Glomerular visceral epithelial cell (primary cell): ENCODE data around the gene ZIC1.

ENCODE experiments used
- DNase-seq: peaks from one replicate; pipeline ENCODE4 v3.0.0-alpha.2; 2016; ENCODE audit errors: extremely low spot score

ZIC1 gene

GRCh38 chr3:147395899-147396711 is 13.1 kb upstream of the ZIC1 start:
- DNase-seq, result no peak

GRCh38 chr3:147396712-147397046 is 12.5 kb upstream of the ZIC1 start:
- DNase-seq, result no peak

- no peak for DNase-seq
These were observed 11.8 kb upstream of the ZIC1 start for GRCh38 chr3:147397155-147397874.

DNA sequence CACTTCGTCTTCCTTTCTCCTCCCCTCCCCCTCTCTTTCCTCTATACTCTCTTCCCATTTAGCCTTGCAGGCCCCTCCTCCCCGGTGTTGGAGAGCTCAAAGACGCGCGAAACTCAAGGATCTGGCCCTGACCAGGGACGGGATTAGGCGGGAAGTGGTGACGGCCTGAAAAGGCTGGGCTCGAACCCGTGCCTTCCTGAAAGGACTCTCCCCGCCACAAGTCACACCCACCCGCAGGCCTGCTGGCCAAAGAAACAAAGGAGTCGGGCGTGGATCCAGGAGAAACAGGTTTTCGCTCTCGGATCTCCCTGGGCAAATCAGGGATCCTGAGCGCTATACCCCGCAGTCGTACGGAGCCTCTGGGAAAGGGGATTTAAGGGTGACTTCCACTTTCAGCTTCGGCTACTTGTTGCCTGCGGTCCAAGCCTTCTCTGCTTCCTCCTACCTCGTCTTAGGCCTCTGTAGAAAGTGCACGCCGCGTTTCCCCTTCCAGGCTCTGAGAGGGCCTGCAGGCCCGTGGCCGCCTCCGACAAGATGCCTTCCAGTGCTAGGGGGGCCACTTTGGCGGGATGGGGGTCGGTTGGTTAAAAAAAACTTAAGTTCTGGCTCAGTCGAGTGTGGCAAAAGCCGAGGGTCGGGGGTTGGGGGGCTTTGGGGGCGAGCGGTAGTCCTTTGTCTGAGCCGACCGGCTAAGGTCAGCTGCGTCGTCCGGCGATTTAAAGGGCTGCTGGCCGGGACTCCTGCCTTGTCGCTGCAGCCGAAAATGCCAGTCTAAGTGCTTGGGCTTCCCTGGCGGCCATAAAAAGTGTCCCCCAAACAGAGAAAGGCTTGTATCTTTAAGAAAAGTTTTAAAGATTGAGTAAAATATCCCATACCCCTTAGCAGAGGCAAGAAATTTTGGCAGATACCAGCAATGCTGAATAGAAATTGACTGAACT is 11.0 kb upstream of the ZIC1 start:
- no peak for DNase-seq

DNA sequence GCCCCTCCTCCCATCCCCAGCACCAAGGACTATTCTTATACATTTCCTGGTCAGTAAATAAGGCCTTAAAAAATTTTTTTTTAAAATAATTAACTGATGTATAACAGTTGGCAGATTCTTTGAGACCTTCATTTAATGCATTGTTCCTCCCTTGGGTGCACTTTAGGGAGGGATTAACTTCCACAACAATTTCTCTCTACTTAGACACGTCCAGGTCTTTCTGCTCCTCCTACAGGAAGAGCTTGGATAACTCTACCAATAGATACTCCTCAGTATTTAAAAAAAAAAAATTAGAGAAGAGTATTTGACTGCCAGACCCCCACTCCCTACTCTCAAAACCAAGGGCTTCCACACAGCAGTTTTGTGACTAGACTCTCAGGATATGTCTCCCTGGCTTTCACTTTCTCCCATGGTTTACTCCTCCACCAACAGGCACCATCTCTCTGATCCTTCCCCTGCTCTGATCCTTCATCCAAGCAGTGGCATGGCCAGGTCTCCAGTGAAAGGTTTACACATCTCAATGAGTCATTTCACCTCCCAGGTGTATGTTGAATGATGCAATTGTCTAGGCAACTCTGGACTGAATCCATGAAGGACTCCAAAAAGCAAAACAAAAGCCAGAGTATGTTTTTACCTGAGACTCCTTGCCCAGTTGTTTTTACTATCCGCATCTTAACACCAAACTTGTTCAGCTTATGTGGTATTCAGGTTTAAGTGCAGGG is 10.2 kb upstream of the ZIC1 start:
- no peak for DNase-seq

DNA sequence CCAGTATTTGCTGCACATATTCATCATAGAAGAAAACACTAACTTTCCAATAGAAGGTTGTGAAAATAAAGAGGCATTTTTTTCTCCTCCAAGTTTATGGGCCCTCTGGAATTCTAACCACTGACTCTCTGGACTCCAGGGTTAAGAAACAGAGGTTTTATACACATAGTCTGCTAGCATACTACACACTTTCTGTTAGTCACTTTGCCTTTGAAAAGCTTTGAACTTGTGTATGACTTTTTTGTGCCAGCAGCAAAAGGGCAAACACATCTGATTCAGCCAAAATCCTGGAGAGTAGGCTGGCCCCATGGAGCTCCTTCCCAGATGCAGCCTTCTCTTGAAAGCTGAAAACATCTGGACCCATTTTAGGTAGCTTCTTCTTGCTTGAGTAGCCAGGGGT is 9.1 kb upstream of the ZIC1 start:
- no peak for DNase-seq

- DNase-seq, result no peak
These were observed 8.2 kb upstream of the ZIC1 start for GRCh38 chr3:147400999-147401398.

- DNase-seq, result no peak
These were observed 7.7 kb upstream of the ZIC1 start for GRCh38 chr3:147401421-147401820.

DNA sequence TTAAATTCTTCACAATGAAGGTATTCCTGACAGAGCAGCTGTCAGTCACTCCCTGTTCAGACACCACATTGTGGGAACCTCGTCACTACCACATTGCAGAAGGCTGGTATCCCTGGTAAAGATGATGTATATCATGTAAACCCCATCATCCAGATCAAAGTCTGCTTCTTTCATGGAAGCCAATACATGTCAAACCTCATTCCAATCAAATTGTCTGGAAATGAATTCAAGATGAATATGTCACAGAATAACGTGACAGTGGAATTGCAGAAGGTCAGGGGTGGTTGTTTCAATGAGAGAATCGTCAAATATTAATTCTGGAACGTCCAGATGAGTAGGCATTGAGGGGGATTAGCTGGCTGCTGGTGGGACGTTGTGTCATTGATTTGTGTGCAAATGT is 7.0 kb upstream of the ZIC1 start:
- no peak for DNase-seq

GRCh38 chr3:147403511-147403910 is 5.7 kb upstream of the ZIC1 start:
- DNase-seq, result no peak

DNA sequence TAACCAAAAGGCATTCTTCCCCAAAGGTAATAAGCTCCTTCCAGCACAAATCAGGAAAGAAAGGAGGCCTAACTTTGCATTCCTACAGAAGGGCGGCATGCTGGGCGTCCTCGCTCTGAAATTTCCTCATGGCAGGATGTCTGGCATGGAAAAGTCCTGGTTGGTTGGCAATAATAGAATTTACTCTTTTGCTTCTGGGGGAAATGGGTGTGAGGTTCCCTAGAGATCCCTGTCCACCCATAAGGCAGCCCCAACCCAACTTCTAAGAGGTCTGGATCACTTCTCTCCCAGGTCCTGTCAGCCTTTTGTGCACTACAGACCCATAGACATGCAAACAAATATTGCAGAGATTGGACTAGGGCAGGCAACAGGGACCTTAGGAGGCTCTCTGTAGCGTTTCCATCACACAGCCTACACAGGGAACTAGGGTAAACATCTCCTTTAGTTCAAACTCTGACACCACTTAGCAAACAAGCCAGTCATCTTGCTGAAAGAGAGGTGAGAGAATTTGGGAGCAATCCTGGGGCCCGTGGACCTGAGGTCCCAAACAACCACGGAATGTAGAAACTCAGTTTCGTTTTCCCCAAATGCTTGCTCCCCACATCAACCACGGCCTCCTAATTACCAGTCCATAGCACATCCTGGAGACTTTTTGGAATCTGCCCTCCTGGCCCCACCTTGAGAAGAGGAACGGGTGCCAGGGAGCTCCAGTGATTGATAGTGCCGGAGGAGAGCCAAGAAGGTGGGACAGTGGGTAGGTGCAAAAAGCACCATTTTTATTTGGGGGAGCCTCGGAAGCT is 5.0 kb upstream of the ZIC1 start:
- no peak for DNase-seq

GRCh38 chr3:147404800-147405230 is 4.3 kb upstream of the ZIC1 start:
- no peak for DNase-seq

- DNase-seq, result no peak
These were observed 3.7 kb upstream of the ZIC1 start for GRCh38 chr3:147405231-147406027.

DNA sequence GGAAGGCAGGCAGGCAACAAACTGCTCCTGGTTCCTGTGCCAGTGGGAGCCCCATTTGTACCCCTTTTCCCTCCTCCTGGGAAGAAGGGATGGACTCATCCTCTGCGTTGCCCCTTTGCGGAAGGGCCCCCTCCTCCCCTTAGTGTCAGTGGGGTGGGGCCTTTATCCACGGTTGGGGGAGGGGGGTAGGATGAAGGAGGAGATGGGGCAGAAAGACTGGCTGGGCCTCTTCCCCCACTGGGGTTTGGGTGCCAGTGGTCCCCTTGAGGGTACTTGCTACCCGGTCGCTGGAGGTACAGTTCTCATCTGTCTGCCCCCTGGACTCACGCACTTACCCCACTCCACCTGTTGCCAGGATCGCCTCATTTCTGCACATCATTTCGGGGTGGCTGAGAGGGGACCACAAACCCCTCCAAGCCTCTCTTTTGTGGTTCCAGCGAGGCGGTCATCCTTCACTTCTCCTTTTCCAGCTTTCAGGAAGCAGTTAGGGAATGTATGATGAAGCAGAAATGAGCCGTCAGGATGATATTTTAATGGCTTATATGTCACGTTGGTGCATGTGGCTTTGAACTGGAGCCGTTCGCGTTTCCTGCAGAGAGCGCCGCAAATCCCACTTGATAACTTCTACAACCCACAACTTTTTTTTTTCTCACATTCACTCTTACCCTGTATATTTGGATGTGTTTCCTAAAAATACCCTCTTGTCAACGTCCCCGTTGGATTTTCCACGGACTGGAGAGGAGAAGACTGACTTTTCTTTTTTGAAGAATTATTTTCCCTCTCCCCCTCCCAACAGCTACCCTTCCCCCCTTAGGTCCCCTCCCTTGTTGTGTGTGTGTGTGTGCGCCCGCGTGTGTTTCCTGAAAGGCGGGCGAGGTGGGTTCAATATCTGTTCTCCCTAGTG is 2.9 kb upstream of the ZIC1 start, which contains the start of gene ZIC4:
TSS of gene ZIC4 (minus strand) at position 516 of the 904 bp plus-strand sequence. CDS start 3,746 bp downstream, outside the sequence.
- DNase-seq, result no peak

DNA sequence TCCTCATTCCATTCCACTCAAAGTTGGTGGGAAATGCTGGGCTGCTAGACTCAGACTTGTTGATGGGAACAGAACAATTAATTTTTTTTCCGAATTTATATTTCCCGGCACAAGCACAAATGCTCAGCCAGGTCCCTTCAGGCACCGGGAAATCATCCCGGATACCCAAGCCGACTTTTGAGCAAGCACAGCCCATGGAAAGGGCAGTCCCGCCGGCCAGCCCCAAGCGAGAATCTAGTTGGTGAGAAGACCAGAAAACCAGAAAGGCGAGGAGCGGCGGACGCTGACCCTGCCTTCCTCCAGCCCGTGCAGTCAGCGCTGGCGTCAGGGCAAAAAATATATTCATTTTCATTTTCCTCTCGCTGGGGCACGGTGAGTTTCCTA is 2.1 kb upstream of the ZIC1 start:
- no peak for DNase-seq

- no peak for DNase-seq
These were observed 1.5 kb upstream of the ZIC1 start for GRCh38 chr3:147407498-147408187.

- DNase-seq, result no peak
These were observed 721 bp upstream of the ZIC1 start for GRCh38 chr3:147408188-147409100.
